Thyroid gland (tissue), 4 donors: ENCODE results near the gene REPS1. TPM values are rescaled to one million over a fixed set of nuclear protein-coding genes. Genes with fewer than 3 reads are reported as not detected.

Source experiments
- DNase-seq, 2 donors: peaks; one replicate each; pipeline ENCODE4 v3.0.0-alpha.2; 2019
- H3K27ac ChIP-seq, 3 donors: fragments of 200-600 bp; sonication (generic); 1 replicate in 2 of 3; 2 replicates in 1 of 3; pipeline ENCODE4 v1.5.1; 2016 to 2019; ENCODE audit warnings: mild to moderate bottlenecking in 1 of 3, moderate library complexity in 1 of 3
- H3K27me3 ChIP-seq: fragments of 200-600 bp; sonication (generic); one replicate; pipeline ENCODE4 v1.5.1; 2019
- H3K36me3 ChIP-seq, 2 donors: fragments of 200-600 bp; sonication (generic); one replicate each; pipeline ENCODE4 v1.5.1; 2016 to 2019
- H3K4me1 ChIP-seq, 2 donors: fragments of 200-600 bp; sonication (generic); one replicate each; pipeline ENCODE4 v1.5.1; 2017 to 2019
- H3K4me3 ChIP-seq, 3 donors: fragments of 200-600 bp; sonication (generic); replicated peaks in 1 of 3; 1 replicate in 2 of 3; 2 replicates in 1 of 3; pipeline ENCODE4 v1.5.1; 2016; ENCODE audit warnings: mild to moderate bottlenecking in 1 of 3
- H3K9me3 ChIP-seq: fragments of 200-600 bp; sonication (generic); one replicate; pipeline ENCODE4 v1.5.1; 2017
- CTCF ChIP-seq, 6 experiments: fragments of 200-600 bp in 3 of 6; fragments of 450-650 bp in 3 of 6; sonication (generic) in 3 of 6; IDR thresholded peaks; one replicate each; pipeline ENCODE4 v1.5.1; 2016 to 2019; ENCODE audit warnings: antibody characterized with exemption in 6 of 6, mild to moderate bottlenecking in 2 of 6, inconsistent platforms in 1 of 6, moderate library complexity in 1 of 6
- POLR2A ChIP-seq, 2 donors: fragments of 450-650 bp; IDR thresholded peaks; one replicate each; pipeline ENCODE4 v1.6.1; 2017; ENCODE audit warnings: antibody characterized with exemption in 2 of 2, mild to moderate bottlenecking in 2 of 2, moderate library complexity in 1 of 2
- WGBS, 2 donors: methylation state at CpG; one replicate each; pipeline ENCODE4 v1.1.5; 2017; 5-methylcytosine and 5-hydroxymethylcytosine counted together
- intact Hi-C: fragments of 100-400 bp; cut with DNase I; formaldehyde crosslinking; loops from one replicate; pipeline ENCODE4 v1.15.1; 2023
- total RNA-seq, 4 donors: library from RNA; depleted of rRNA; stranded (reverse); fragments of >200 nt; gene quantifications; one replicate each; pipeline ENCODE4 v1.2.3, GENCODE V29; 2016

REPS1 gene
- total RNA-seq, 4 donors from 2014 or later, result 51.5 to 93.9 (median 66.1) TPM

GRCh38 chr6:138953451-138953850, 34.6 kb downstream of the REPS1 start:
- TF ChIP-seq POLR2A (IDR thresholded peaks at IDR 0.05) (no peak), CTCF (IDR thresholded peaks at IDR 0.05) (no peak)
- WGBS, 2 donors, result 4 to 83% methylated on average over 1 of the region's 1 CpG
- Histone ChIP-seq H3K36me3 (no peaks in the 10 kb centered on the region), H3K9me3 (no peaks in the 10 kb centered on the region), H3K4me1 (no peaks in the 10 kb centered on the region), H3K4me3 (no peak overlapping the region), H3K27me3 (no peaks in the 10 kb centered on the region), H3K27ac (no peak overlapping the region)
- intact Hi-C loops, result no loop called here
- DNase-seq, result no peak

DNA sequence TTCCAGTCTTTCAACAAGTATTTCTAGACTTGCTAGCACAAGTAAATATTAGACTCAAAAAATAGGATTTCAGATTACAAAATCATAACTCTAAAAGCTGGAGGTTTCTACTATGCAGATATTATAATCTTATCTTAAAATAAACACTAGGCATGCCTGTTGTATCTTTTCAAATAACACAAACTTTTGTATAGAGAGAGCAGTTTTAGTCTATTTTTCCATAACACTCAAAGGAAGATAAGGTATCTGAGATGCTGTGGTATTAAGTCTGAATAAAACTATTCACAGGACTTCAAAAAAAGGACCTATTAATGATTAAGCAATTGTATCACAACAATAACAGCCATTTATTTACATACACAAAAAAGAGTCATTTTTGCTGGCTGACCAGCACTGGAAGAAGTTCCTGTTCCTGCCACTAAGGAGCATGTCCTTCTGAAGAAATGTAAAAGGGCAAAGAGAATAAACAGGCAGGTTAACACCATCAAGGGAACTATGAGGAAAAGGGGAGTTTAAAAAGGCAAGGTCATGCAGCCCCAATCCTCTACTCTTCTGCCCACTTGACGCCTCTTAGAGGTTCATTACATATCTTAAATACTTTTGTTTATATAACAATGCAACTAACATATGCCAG, 39.4 kb downstream of the REPS1 start:
- intact Hi-C loops, result no loop called here
- Histone ChIP-seq H3K4me3 (no peak overlapping the region), H3K9me3 (no peaks in the 10 kb centered on the region), H3K4me1 (no peaks in the 10 kb centered on the region), H3K36me3 (peaks cover 0 to 4% of the 10 kb centered on the region in 2 donors), H3K27ac (no peak overlapping the region), H3K27me3 (no peaks in the 10 kb centered on the region)
- no peak for DNase-seq
- 92 to 98% methylated on average over 1 of the region's 1 CpG for WGBS, 2 donors
- TF ChIP-seq POLR2A (IDR thresholded peaks at IDR 0.05), result no peak

DNA sequence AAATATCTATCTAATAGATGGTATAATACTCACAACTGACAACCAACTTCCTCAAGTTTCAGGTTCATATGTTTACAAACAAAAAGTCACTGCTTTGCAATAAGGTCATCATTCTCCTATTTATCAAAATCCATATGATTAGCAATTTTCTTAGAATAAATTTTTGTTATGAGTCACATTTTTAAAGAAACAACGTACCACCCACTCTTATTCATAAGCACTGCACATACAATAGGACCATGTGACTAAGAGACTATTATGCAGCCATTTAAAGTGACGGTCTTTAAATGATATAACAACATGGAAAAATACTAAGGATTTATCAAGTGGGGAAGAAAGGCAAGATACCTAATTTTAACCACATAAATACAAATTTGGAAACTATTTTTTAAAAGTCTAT, 40.0 kb downstream of the REPS1 start:
- Histone ChIP-seq H3K27ac (no peak overlapping the region), H3K36me3 (peaks cover 0 to 4% of the 10 kb centered on the region in 2 donors), H3K4me1 (no peaks in the 10 kb centered on the region), H3K4me3 (no peak overlapping the region), H3K27me3 (no peaks in the 10 kb centered on the region), H3K9me3 (no peaks in the 10 kb centered on the region)
- TF ChIP-seq POLR2A (IDR thresholded peaks at IDR 0.05), result no peak
- no peak for TF ChIP-seq CTCF (IDR thresholded peaks at IDR 0.05)
- intact Hi-C loops, result no loop called here
- 88 to 93% methylated on average over 2 of the region's 2 CpGs for WGBS, 2 donors
- DNase-seq, result no peak

DNA sequence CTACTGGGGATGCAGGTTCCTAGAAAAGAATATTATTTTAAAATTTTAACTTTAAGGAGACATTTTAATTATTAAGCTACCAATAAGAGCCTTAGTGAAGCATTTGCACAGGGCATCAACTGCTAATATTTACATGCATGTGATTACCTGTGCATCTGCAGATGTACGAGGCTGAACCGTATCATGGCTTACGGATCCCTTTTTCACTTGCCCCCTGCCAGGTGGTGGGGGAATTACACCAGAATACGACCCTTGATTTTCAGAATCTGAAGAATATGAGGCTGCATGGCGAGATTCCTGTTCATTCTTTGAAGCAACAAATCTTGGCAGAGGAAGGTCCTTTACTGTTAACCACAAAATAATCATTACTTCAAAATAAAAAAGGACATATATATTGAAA, 42.7 kb downstream of the REPS1 start:
- no peak overlapping the region for H3K27ac ChIP-seq
- no peaks in the 10 kb centered on the region for H3K27me3 ChIP-seq
- H3K4me1 ChIP-seq, result no peaks in the 10 kb centered on the region
- no peak for TF ChIP-seq POLR2A (IDR thresholded peaks at IDR 0.05)
- no peak for TF ChIP-seq CTCF (IDR thresholded peaks at IDR 0.05)
- no peak overlapping the region for H3K4me3 ChIP-seq
- H3K9me3 ChIP-seq, result no peaks in the 10 kb centered on the region
- 90 to 95% methylated on average over 5 of the region's 5 CpGs for WGBS, 2 donors
- peaks cover 0 to 4% of the 10 kb centered on the region in 2 donors for H3K36me3 ChIP-seq
- intact Hi-C loops, result no loop called here
- DNase-seq, result no peak

- Histone ChIP-seq H3K9me3 (no peaks in the 10 kb centered on the region), H3K27me3 (no peaks in the 10 kb centered on the region), H3K27ac (no peak overlapping the region), H3K4me1 (no peaks in the 10 kb centered on the region), H3K36me3 (peaks cover 0 to 4% of the 10 kb centered on the region in 2 donors), H3K4me3 (no peak overlapping the region)
- intact Hi-C loops, result no loop called here
- TF ChIP-seq POLR2A (IDR thresholded peaks at IDR 0.05), result no peak
- no peak for TF ChIP-seq CTCF (IDR thresholded peaks at IDR 0.05)
- peak in 1 of 2 donors; percentile 4 for DNase-seq
- 90 to 91% methylated on average over 1 of the region's 1 CpG for WGBS, 2 donors
Observed at GRCh38 chr6:138944412-138944811, 43.6 kb downstream of the REPS1 start.
